ENCODE data around the gene UBQLN4. TPM values are rescaled to one million over a fixed set of nuclear protein-coding genes. Genes with fewer than 3 reads are reported as not detected.
"Not testable (repeated sequence)": the region's sequence is repeated elsewhere in the genome, so short reads cannot be mapped to it uniquely, and the experiment has no call there.

UBQLN4 gene
- total RNA-seq, 2 donors from 2014 or later = 14.6 to 25.9 TPM

DNA sequence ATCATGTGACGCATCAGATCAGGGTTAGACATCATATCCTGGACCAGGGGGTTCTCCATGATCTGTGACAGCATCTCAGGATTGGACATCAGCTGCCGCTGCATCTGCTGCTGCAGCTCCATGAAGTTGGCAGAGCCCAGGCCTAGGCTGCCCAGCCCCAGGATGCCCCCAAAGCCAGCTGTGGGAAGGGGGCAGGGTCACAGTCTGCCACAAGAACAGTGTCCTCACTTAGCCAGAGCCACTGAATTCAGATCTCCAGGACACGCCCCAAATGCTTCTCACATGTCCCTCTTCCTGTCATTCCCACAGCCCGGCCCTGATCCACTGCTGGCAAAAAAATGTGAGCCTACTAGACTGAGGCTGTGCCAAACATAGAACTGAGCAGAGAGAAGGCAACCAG lies 3.2 kb downstream of the UBQLN4 start:
- TF ChIP-seq, protein P1, sequence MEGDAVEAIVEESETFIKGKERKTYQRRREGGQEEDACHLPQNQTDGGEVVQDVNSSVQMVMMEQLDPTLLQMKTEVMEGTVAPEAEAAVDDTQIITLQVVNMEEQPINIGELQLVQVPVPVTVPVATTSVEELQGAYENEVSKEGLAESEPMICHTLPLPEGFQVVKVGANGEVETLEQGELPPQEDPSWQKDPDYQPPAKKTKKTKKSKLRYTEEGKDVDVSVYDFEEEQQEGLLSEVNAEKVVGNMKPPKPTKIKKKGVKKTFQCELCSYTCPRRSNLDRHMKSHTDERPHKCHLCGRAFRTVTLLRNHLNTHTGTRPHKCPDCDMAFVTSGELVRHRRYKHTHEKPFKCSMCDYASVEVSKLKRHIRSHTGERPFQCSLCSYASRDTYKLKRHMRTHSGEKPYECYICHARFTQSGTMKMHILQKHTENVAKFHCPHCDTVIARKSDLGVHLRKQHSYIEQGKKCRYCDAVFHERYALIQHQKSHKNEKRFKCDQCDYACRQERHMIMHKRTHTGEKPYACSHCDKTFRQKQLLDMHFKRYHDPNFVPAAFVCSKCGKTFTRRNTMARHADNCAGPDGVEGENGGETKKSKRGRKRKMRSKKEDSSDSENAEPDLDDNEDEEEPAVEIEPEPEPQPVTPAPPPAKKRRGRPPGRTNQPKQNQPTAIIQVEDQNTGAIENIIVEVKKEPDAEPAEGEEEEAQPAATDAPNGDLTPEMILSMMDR (IDR thresholded peaks at IDR 0.05) = no peak
- peaks cover 0 to 32% of the 10 kb centered on the region in 2 donors for H3K4me1 ChIP-seq
- H3K27ac ChIP-seq = peak overlapping the region in 1 of 2 donors; percentile 9
- H3K27me3 ChIP-seq = no peaks in the 10 kb centered on the region
- H3K4me3 ChIP-seq = no peak overlapping the region
- DNase-seq (ENCODE audit: low spot score) = no peak
- peaks cover 21% of the 10 kb centered on the region for H3K36me3 ChIP-seq
- no peaks in the 10 kb centered on the region for H3K9me3 ChIP-seq

DNA sequence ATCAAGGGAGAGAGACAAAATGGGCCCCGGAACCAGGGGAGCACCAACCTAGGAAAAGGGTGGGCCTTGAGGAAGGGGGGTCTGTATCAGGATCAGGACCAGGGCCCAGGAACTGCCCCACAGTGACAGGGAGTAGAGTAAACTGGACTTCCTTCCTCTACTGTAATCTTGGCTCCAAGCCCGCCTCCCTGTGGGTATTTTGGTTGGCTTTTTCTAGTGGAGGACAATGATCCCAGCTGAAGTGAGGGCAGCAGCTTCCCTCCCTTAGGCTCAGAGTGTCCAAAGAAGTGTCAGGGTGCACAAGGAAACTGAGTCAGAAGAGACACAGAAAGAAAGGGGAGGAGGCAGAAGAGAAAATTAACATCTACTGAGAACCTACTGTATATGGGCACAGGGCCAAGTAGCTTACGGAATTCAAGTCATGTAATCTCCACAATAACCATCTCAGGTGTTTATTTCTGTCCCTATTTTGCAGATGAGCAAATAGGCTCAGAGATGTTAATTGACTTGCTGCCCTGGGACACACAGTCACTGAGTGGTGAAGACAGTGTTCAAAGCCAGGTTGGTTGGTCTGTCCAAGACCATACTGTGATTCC lies 4.8 kb downstream of the UBQLN4 start:
- no peak overlapping the region for H3K4me3 ChIP-seq
- H3K9me3 ChIP-seq = no peaks in the 10 kb centered on the region
- H3K27me3 ChIP-seq = no peaks in the 10 kb centered on the region
- no peak overlapping the region for H3K27ac ChIP-seq
- TF ChIP-seq, protein P1 (IDR thresholded peaks at IDR 0.05) = no peak
- peaks cover 0 to 28% of the 10 kb centered on the region in 2 donors for H3K4me1 ChIP-seq
- no peak for DNase-seq (ENCODE audit: low spot score)
- peaks cover 21% of the 10 kb centered on the region for H3K36me3 ChIP-seq

DNA sequence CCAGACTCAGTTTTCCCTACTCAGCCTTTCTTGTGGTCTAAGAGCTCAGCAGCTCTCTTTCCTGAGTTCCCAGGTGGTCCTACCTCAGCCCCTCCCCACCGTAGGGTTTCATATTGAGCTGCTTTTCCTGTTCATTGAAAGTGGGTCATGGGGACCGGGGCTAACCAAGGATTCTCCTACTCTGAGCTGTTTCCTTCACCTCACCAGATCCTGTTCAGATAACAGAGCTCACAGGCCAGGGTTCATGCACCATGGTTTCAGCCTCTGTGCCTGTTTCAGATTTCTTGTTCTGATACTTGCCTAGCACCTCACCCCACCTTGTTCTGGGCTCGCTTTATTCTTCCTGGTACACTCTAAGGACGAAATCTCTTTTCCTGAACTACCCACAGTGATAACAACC lies 8.5 kb downstream of the UBQLN4 start:
- Histone ChIP-seq H3K4me1 (peaks cover 0 to 4% of the 10 kb centered on the region in 2 donors), H3K9me3 (no peaks in the 10 kb centered on the region), H3K27ac (no peak overlapping the region), H3K27me3 (no peaks in the 10 kb centered on the region), H3K36me3 (peaks cover 56% of the 10 kb centered on the region), H3K4me3 (no peak overlapping the region)
- TF ChIP-seq, protein P1 (IDR thresholded peaks at IDR 0.05) = no peak
- no peak for DNase-seq (ENCODE audit: low spot score)

DNA sequence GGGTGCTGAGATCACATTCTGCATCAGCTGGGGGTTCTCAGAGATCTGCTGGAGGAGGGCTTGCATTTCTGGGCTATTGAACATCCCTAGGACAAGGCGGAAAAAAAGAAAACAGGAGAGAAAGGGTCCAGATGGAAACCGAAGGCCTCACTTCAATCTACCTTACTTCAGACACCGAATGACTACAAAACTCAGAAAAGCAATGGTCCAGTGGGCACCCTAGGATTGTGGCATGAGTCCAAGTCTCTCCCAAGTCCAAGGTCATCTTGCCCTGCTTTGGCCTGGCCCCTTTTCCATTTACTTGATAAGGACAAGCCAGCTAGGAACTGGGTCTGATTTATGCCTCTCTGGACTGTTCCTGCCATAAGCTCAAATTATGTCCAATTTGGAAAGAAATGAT lies 10.8 kb downstream of the UBQLN4 start:
- H3K27ac ChIP-seq = no peak overlapping the region
- H3K36me3 ChIP-seq = peaks cover 57% of the 10 kb centered on the region
- no peak for DNase-seq (ENCODE audit: low spot score)
- TF ChIP-seq, protein P1 (IDR thresholded peaks at IDR 0.05) = no peak
- H3K4me1 ChIP-seq = no peaks in the 10 kb centered on the region
- no peak overlapping the region for H3K4me3 ChIP-seq
- H3K27me3 ChIP-seq = no peaks in the 10 kb centered on the region
- H3K9me3 ChIP-seq = no peaks in the 10 kb centered on the region

DNA sequence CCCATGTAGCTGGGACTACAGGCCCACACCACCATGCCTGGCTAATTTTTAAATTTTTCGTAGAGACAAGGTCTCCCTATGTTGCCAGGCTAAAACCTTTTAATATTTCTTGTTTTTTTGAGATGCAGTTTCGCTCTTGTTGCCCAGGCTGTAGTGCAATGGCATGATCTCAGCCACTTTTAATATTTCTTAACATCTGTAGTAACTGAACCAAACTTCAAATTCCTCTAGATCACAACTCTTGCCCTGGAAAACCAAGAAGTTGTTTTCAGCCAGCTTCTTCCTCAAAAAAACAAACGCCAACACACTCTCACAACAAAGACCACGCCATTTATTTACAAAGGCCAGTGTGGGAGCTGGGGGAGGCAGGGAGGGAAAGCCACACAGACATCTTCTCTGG lies 18.6 kb downstream of the UBQLN4 start:
- not testable (repeated sequence) for H3K27me3 ChIP-seq; H3K9me3 ChIP-seq; H3K27ac ChIP-seq; H3K4me3 ChIP-seq; DNase-seq (ENCODE audit: low spot score); H3K4me1 ChIP-seq
- peaks cover 30% of the 10 kb centered on the region for H3K36me3 ChIP-seq

DNA sequence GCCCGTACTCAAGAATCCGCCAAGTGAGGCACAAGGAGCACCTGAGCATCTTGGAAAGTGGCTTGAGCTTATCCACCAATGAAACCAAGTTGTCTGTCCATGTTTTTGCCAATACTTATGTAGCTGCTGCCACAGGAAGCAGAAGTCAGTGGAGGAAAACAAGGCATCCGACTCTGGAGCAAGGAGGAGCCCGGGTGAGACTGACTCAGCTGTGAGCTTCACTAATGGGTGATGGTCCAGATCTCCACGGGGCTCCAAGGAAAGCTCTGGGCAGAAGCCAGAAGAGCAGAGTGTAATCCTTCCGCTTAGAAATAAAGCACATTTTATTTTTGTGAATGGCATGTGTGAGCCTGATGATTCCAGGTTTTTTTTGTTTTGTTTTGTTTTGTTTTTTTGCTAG lies 20.6 kb downstream of the UBQLN4 start:
- H3K4me1 ChIP-seq = no peaks in the 10 kb centered on the region
- no peak for DNase-seq (ENCODE audit: low spot score)
- H3K36me3 ChIP-seq = peaks cover 18% of the 10 kb centered on the region
- H3K9me3 ChIP-seq = no peaks in the 10 kb centered on the region
- TF ChIP-seq, protein P1 (IDR thresholded peaks at IDR 0.05) = no peak
- H3K27ac ChIP-seq = no peak overlapping the region
- no peak overlapping the region for H3K4me3 ChIP-seq
- no peaks in the 10 kb centered on the region for H3K27me3 ChIP-seq
